HepG2 (cell line): ENCODE results near the gene ADAMTS2. TPM values are rescaled to one million over a fixed set of nuclear protein-coding genes. Genes with fewer than 3 reads are reported as not detected.

Experiments used
- ATAC-seq: fragments of 200-7000 bp; cut with Tn5 transposase; 3 replicates; pipeline ENCODE4 v1.9.1; 2020; ENCODE audit warnings: mild to moderate bottlenecking, moderate library complexity
- BruUV-seq: library from RNA; stranded (reverse); fragments of 400-500 nt; replicated peaks from 2 replicates; lab custom pipeline; 2021; lab: Mats Ljungman, UMichigan
- CTCF ChIA-PET: fragments of 300-600 bp; formaldehyde crosslinking; extraction: SDS; loops from one replicate; lab custom pipeline; 2021; ENCODE audit warnings: low total read pairs, inconsistent platforms, low intra/inter-chr PET ratio; lab: Yijun Ruan, JAX
- POLR2A ChIA-PET: fragments of 350-600 bp; sonication (Branson Sonifier 250); formaldehyde crosslinking; loops from one replicate; lab custom pipeline; 2020; ENCODE audit warnings: antibody characterized with exemption, inconsistent platforms; lab: Yijun Ruan, JAX
- DNase-seq: peaks from one replicate; pipeline ENCODE4 v3.0.0-alpha.2; 2015; ENCODE audit warnings: low spot score
- FAIRE-seq: peaks from 3 replicates; lab custom pipeline; 2011; peaks lifted over from hg19 to GRCh38; lab: Jason Lieb, UNC
- H2AFZ ChIP-seq: one replicate; pipeline ENCODE4 v1.6.1; 2011; ENCODE audit warnings: low read length, inconsistent platforms
- H3K27ac ChIP-seq: fragments of 300-600 bp; 3 replicates; pipeline ENCODE4 v1.8.0; 2011; ENCODE audit warnings: mixed run types, mild to moderate bottlenecking, mixed read lengths, low read length, inconsistent platforms; ENCODE audit not compliant: insufficient read depth; ENCODE audit errors: extremely low read length
- H3K27me3 ChIP-seq, 2 experiments: fragments of 200-600 bp in 1 of 2; 2 replicates in 1 of 2; 3 replicates in 1 of 2; pipeline versions ENCODE4 v1.6.0 to v1.8.0; 2011; ENCODE audit warnings: low read length in 2 of 2, mild to moderate bottlenecking in 2 of 2, moderate library complexity in 2 of 2, inconsistent platforms in 1 of 2; ENCODE audit not compliant: insufficient read depth in 2 of 2, control insufficient read depth in 1 of 2
- H3K36me3 ChIP-seq, 2 experiments: fragments of 200-600 bp in 1 of 2; replicated peaks in 1 of 2; 2 replicates in 1 of 2; 3 replicates in 1 of 2; pipeline versions ENCODE4 v1.5.1 to v1.8.0; 2011; ENCODE audit warnings: low read length in 2 of 2, inconsistent platforms in 1 of 2; ENCODE audit not compliant: insufficient read depth in 2 of 2, control insufficient read depth in 1 of 2
- H3K4me1 ChIP-seq: 2 replicates; pipeline ENCODE4 v1.5.1; 2012; ENCODE audit warnings: low read length, inconsistent platforms; ENCODE audit not compliant: insufficient read depth
- H3K4me2 ChIP-seq: 2 replicates; pipeline ENCODE4 v1.6.0; 2011; ENCODE audit warnings: low read depth, low read length, inconsistent platforms
- H3K4me3 ChIP-seq, 3 experiments: fragments of 200-600 bp in 1 of 3; sonication (generic), shearing (Covaris generic) in 1 of 3; replicated peaks in 1 of 3; 2 replicates each; pipeline ENCODE4 v1.5.1; 2011 to 2016; ENCODE audit warnings: low read length in 3 of 3, inconsistent platforms in 2 of 3, low read depth in 2 of 3, mild to moderate bottlenecking in 2 of 3, control low read depth in 1 of 3, mixed read lengths in 1 of 3; ENCODE audit not compliant: insufficient read depth in 1 of 3
- H3K79me2 ChIP-seq: one replicate; pipeline ENCODE4 v1.6.1; 2011; ENCODE audit warnings: low read length, inconsistent platforms; ENCODE audit not compliant: insufficient read depth
- H3K9ac ChIP-seq: 2 replicates; pipeline ENCODE4 v1.6.0; 2011; ENCODE audit warnings: mild to moderate bottlenecking, low read depth, low read length, inconsistent platforms; ENCODE audit not compliant: insufficient read depth
- H3K9me3 ChIP-seq: 2 replicates; pipeline ENCODE4 v1.5.1; 2012; ENCODE audit warnings: mild to moderate bottlenecking, low read length
- H4K20me1 ChIP-seq: 2 replicates; pipeline ENCODE4 v1.6.0; 2011; ENCODE audit warnings: inconsistent platforms, mild to moderate bottlenecking, low read length, moderate library complexity; ENCODE audit not compliant: insufficient read depth
- HMG20A ChIP-seq: IDR thresholded peaks from 2 replicates; pipeline ENCODE4 v1.6.1; 2016; ENCODE audit warnings: borderline replicate concordance
- SCMH1 ChIP-seq: sonication (generic); formaldehyde crosslinking; IDR thresholded peaks from 2 replicates; pipeline ENCODE4 v1.9.0; 2021; ENCODE audit warnings: missing genetic modification reagents, mild to moderate bottlenecking, borderline replicate concordance
- SNAI1 ChIP-seq: sonication (generic); formaldehyde crosslinking; IDR thresholded peaks from 2 replicates; pipeline ENCODE4 v1.5.0; 2020; ENCODE audit warnings: mild to moderate bottlenecking, missing genetic modification reagents, borderline replicate concordance
- ZNF776 ChIP-seq: sonication (generic); formaldehyde crosslinking; IDR thresholded peaks from 2 replicates; pipeline ENCODE4 v1.4.0; 2020; ENCODE audit warnings: mild to moderate bottlenecking, missing genetic modification reagents
- ZNF792 ChIP-seq: IDR thresholded peaks from 2 replicates; pipeline ENCODE4 v1.6.1; 2016
- WGBS: methylation state at CpG from one replicate; pipeline ENCODE4 v1.1.6; 2017; ENCODE audit warnings: low lambda C conversion rate; 5-methylcytosine and 5-hydroxymethylcytosine counted together
- in situ Hi-C: cut with HindIII; loops from 2 replicates; pipeline ENCODE4 v1.10.0; 2017; ENCODE audit warnings: low pct_unique_long_range_greater_than_20kb; ENCODE audit not compliant: extremely low pct_ligation_motif_present
- intact Hi-C: fragments of 100-400 bp; cut with micrococcal nuclease; formaldehyde crosslinking; loops from one replicate; pipeline ENCODE4 v1.10.0; 2022; ENCODE audit not compliant: unreplicated experiment
- polyA plus RNA-seq, 8 experiments: library from polyadenylated mRNA; depleted of rRNA in 3 of 8; stranded (reverse) in 7 of 8; unstranded in 1 of 8; fragments of >200 nt; fragmentation: Illumina TruSeq in 4 of 8; extraction: Trizol in 4 of 8; gene quantifications; 2 replicates each; pipeline versions ENCODE4 v1.2.1 to v1.2.3, GENCODE V29; 2011 to 2016; ENCODE audit warnings: low read depth in 4 of 8, missing spikeins in 1 of 8, mixed read lengths in 1 of 8; ENCODE audit not compliant: insufficient read depth in 1 of 8
- total RNA-seq, 5 experiments: library from RNA; depleted of rRNA; stranded (reverse); fragments of >200 nt; fragmentation: Illumina TruSeq; extraction: Trizol; gene quantifications; 2 replicates each; pipeline ENCODE4 v1.2.3, GENCODE V29; 2016; ENCODE audit warnings: low read depth in 1 of 5
- TF ChIP-seq, protein P1 (sequence below): sonication (generic); formaldehyde crosslinking; IDR thresholded peaks from 2 replicates; pipeline ENCODE4 v1.4.0; 2020; ENCODE audit warnings: missing genetic modification reagents

The ADAMTS2 gene
- total and polyA plus RNA-seq, 2 of the 13 experiments (the other 11 are each of a cell fraction or from before 2014, with no cell fraction given) = 0.24 to 3.5 TPM

DNA sequence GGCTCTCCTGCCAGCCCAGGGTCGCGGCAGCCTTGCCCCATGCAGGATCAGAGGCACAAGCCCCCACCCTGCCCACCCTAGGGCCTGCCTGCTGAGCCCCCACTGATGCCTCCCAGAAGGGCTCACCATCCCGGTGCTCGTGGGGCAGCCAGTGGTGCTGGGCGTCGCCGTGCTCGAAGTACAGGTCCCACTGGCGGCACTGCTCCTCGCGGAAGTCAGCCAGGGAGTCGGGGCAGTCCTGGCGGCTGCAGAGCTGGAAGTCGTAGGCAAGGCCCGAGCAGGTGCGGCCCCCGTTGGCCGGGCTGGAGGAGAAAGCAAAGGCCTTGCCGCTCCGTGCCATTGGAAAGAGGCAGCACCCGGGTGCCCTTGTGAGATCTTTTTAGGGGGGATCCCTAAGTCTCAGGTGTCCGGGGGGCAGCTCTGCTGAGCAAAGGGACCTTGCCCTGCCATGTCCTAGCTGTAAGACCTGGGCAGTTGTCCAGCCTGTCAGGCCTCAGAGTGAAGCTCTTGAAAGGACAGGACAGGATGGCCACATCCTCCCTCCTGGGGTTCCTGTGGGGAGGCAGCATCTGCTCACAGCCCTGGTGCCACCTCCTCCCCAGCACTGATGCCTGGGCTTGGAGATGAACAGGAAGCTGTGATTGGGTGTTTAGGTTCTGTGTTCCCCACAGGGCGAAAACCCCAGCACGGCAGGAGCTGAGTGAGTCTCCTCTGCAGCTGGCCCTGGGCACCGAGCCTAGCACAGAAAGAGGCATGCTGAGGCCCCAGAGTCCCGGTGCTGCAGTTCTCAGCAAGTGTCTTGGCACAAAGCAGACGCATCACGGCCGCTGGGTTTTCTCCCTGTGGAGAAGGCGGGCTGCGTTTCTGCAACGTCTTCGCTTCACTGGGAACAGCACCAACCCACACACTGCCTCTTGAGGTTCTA lies 207.4 kb downstream of the ADAMTS2 start:
- intact Hi-C loops = no loop called here
- DNase-seq (no peak), ATAC-seq (no peak; the same call in 2 of the 3 replicates)
- POLR2A ChIA-PET = no interaction called here
- no peaks in the 10 kb centered on the region for H4K20me1 ChIP-seq
- H3K27me3 ChIP-seq = peaks cover 1 to 8% of the 10 kb centered on the region in 2 experiments; a peak in 3 of 5 replicates
- TF ChIP-seq ZNF792 (CRISPR knock-in tag) (no peak), SNAI1 (CRISPR knock-in tag) (no peak), HMG20A (CRISPR knock-in tag) (no peak), SCMH1 (CRISPR knock-in tag) (no peak), ZNF776 (CRISPR knock-in tag) (no peak)
- TF ChIP-seq, protein P1, sequence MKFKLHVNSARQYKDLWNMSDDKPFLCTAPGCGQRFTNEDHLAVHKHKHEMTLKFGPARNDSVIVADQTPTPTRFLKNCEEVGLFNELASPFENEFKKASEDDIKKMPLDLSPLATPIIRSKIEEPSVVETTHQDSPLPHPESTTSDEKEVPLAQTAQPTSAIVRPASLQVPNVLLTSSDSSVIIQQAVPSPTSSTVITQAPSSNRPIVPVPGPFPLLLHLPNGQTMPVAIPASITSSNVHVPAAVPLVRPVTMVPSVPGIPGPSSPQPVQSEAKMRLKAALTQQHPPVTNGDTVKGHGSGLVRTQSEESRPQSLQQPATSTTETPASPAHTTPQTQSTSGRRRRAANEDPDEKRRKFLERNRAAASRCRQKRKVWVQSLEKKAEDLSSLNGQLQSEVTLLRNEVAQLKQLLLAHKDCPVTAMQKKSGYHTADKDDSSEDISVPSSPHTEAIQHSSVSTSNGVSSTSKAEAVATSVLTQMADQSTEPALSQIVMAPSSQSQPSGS (CRISPR knock-in tag) = no peak
- TF ChIP-seq, all 625 proteins: peak for 0
- Histone ChIP-seq H2AFZ (no peak overlapping the region), H3K27ac (no peak overlapping the region), H3K9me3 (no peaks in the 10 kb centered on the region), H3K4me2 (no peak overlapping the region), H3K4me1 (no peaks in the 10 kb centered on the region), H3K36me3 (no peaks in the 10 kb centered on the region), H3K9ac (no peak overlapping the region), H3K4me3 (no peak overlapping the region), H3K79me2 (no peaks in the 10 kb centered on the region)
- 69% methylated on average over 6 of the region's 33 CpGs for whole genome bisulfite sequencing
- FAIRE-seq = no peak
- BruUV-seq = no TSS peak
- in situ Hi-C loops = no loop called here
- CTCF ChIA-PET = no interaction called here
